ENCODE results near the gene EGR4.

The EGR4 gene

DNA sequence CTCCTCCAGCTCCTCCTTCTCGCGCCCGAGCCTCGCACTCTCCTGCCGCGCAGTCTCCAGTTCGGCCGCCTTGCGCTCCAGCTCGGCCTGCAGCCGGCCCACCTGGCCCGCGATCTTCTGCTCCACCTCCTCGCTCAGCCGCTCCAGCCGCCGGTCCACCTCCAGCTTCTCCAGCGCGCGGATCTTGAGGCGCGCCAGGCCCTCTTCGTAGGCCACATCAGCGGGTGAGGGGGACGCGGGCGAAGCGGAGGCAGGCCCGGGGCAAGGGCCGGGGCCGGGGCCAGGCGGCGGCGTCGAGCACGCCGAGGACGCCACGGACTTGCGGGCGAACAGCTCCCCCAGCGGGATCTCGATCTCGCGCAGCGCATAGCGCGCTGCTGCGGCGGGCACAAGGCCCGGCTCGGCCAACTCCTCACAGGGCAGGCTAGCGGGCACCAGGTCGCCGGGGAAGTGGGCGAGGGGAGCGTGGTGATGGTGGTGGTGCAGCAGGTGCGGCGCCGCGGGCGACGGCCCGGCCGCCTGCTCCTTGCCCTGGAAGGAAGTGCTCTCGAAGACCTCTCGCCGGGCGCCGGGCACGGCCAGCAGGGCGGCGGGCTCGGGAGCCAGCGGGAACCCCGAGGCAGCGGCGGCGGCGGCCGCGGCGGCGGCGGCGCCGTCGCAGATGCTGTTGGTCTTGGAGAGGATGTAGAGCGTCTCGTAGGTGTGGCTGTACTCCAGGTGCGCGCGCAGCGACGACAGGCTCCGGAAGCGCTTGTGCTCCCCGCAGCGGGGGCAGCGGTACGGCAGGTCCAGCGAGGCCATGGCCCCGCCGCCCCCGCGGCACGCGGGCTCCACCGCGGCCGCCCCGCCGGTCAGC lies 24.3 kb downstream of the EGR4 start:
- peak; percentile 31 for DNase-seq (ENCODE audit: low read depth)
- no peak overlapping the region for H3K4me3 ChIP-seq (replicated peaks; ENCODE audit: low read depth, low read length)
- TF ChIP-seq, protein P1, sequence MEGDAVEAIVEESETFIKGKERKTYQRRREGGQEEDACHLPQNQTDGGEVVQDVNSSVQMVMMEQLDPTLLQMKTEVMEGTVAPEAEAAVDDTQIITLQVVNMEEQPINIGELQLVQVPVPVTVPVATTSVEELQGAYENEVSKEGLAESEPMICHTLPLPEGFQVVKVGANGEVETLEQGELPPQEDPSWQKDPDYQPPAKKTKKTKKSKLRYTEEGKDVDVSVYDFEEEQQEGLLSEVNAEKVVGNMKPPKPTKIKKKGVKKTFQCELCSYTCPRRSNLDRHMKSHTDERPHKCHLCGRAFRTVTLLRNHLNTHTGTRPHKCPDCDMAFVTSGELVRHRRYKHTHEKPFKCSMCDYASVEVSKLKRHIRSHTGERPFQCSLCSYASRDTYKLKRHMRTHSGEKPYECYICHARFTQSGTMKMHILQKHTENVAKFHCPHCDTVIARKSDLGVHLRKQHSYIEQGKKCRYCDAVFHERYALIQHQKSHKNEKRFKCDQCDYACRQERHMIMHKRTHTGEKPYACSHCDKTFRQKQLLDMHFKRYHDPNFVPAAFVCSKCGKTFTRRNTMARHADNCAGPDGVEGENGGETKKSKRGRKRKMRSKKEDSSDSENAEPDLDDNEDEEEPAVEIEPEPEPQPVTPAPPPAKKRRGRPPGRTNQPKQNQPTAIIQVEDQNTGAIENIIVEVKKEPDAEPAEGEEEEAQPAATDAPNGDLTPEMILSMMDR (IDR thresholded peaks at IDR 0.05; ENCODE audit: low read length, missing control alignments) = no peak

DNA sequence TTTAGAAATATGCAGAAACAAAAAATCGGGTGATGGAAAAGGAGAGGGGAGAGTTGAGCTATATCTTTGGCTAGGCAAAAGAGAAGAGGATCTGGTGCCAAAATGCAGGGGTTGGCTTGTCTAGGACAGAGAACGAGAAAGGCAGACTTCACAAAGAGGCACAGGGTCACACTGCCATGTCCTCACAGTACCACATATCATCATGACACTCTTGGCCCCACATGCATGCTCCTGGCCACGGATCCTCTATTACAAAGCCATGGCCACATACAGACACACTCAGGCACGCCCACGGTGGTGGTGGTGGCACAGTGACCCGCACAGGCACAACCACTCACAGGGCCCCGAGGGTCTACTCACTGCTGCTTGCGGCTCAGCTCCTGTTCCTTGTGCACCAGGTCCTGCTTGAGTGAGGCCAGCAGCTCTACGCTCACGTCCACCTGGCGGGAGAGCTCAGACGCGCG lies 24.9 kb downstream of the EGR4 start:
- no peak for DNase-seq (ENCODE audit: low read depth)
- TF ChIP-seq, protein P1 (IDR thresholded peaks at IDR 0.05; ENCODE audit: low read length, missing control alignments) = no peak
- no peak overlapping the region for H3K4me3 ChIP-seq (replicated peaks; ENCODE audit: low read depth, low read length)

DNA sequence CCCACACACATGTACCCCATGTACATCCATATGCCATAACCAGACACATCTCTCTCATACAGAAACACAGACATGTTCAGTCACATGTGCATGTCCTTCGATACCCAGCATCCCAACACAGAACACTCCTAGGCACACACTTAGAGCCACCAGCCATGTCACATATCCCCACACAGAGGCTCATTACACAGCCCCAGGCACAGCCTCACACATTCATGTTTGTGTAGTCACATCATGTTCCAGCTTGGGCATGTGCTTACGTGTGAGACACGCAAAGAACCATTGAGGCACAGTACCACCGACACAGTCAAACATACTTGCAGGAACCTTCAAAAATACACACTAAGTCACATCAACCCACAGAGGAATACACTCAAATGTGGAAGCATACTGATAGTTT lies 26.3 kb downstream of the EGR4 start:
- no peak overlapping the region for H3K4me3 ChIP-seq (replicated peaks; ENCODE audit: low read depth, low read length)
- TF ChIP-seq, protein P1 (IDR thresholded peaks at IDR 0.05; ENCODE audit: low read length, missing control alignments) = no peak
- DNase-seq (ENCODE audit: low read depth) = no peak

DNA sequence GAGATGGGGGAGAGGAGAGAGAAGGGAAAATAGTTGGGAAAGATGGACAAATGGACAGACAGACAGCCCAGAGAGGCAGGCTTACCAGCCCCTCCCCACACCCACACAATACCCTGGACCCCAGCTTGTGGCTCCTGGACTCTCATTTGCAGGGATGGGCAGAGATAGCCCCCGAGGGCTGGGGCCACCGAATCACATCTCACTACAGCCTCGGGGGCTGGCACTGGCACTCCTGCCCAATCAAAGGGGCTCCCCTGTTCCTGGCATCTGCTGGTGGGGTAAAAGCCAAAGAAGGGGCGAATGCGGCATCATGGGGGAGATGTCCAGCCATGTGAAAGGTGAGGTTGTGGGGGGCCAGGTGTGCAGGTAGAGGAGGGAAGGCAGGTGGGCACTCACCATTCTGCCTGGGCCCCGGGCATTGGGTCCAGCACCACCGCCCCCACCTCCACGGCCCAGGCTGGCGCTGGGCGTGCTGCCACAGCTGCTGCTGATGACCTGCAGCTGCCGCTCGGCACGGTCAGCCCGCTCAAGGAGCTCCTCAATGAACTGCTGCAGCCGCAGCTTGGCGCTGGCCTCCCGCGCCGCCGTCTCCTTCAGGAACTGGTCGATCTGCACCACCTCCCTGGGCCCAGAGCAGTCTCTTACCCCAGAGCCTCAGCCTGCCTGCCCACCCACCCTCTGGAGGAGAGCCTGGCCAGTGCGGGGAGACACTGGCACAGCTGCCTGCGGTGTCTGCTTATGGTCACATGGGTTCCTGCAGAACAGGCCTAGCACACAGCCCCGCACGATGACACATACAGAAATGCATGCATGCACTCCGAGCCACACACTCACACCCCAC lies 27.1 kb downstream of the EGR4 start:
- TF ChIP-seq, protein P1 (IDR thresholded peaks at IDR 0.05; ENCODE audit: low read length, missing control alignments) = no peak
- H3K4me3 ChIP-seq (replicated peaks; ENCODE audit: low read depth, low read length) = no peak overlapping the region
- DNase-seq (ENCODE audit: low read depth) = no peak

DNA sequence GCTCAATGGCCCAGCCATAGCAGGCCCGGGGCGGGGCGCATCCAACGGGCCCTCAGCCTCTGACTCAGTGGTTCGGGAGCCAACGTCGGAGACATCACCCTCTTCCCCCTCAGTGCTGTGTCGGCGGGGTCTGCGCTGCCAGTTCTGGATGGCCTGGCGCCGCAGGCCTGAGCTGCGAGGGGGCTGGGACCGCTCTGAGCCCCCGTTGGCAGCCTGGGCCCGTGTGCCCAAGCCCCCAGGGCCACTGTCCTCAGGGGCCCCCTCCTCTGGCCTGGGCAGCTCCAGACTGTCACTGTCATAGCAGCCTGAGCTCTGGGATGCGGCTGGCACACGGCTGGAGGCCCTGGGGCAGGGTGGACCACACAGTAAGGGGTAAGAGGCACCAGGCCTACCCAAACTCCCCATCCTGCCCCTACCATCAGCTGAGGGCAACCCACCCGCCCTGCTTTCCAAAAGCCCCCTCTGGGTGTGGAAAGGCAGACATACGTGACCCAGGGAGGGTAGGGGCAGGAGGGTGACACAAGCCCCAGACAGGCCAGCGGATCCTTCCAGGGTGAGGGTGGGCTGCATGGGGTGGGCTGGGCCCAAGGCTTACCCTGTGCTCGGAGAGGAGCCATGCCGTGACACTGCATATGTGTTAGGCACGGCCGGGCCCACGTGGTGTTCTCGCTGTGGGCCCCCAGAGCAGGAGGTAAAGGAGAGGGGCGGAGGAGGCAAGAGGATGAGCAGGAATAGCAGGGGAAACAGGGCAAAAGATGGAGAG lies 27.9 kb downstream of the EGR4 start:
- DNase-seq (ENCODE audit: low read depth) = no peak
- H3K4me3 ChIP-seq (replicated peaks; ENCODE audit: low read depth, low read length) = no peak overlapping the region
- TF ChIP-seq, protein P1 (IDR thresholded peaks at IDR 0.05; ENCODE audit: low read length, missing control alignments) = no peak

DNA sequence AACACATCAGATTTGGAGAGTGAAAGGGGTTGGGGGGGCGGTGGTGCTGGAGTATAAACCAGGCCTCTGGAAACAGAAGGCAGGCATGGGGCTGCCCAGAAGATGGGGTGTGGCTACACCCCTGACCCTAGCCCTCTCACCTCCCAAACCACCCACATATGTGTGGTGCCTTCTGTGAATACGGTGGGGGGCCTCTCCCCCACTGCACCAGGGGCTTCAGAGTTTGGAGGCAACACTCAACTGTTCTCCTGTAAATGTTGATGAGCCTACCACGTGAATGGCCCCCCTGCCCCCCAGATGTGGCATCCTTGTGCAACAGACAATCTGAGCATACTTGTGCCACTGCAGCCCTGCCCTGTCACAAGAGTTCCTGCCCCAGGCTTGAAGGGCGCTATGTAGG lies 28.6 kb downstream of the EGR4 start:
- TF ChIP-seq, protein P1 (IDR thresholded peaks at IDR 0.05; ENCODE audit: low read length, missing control alignments) = no peak
- no peak overlapping the region for H3K4me3 ChIP-seq (replicated peaks; ENCODE audit: low read depth, low read length)
- no peak for DNase-seq (ENCODE audit: low read depth)
